Neuronal stem cell (in vitro differentiated cells): Measurements from ENCODE around the gene LHFPL2.

Experiments
- DNase-seq: peaks from one replicate; pipeline ENCODE4 v3.0.0-alpha.2; 2013; ENCODE audit warnings: low spot score
- H2AFZ ChIP-seq: one replicate; pipeline ENCODE4 v1.6.1; 2013; ENCODE audit warnings: mild to moderate bottlenecking, low read length, inconsistent platforms
- H2AK5ac ChIP-seq: 2 replicates; pipeline ENCODE4 v1.6.1; 2013; ENCODE audit warnings: low read depth, mild to moderate bottlenecking, inconsistent platforms, low read length, moderate library complexity, mixed read lengths
- H2BK120ac ChIP-seq: 2 replicates; pipeline ENCODE4 v1.6.1; 2013; ENCODE audit warnings: low read depth, mild to moderate bottlenecking, inconsistent platforms, low read length, moderate library complexity, mixed read lengths
- H2BK12ac ChIP-seq: one replicate; pipeline ENCODE4 v1.6.1; 2013; ENCODE audit warnings: low read length, inconsistent platforms
- H2BK15ac ChIP-seq: 2 replicates; pipeline ENCODE4 v1.6.1; 2013; ENCODE audit warnings: mild to moderate bottlenecking, low read length, inconsistent platforms, mixed read lengths
- H2BK5ac ChIP-seq: one replicate; pipeline ENCODE4 v1.6.1; 2013; ENCODE audit warnings: inconsistent platforms, mild to moderate bottlenecking, low read length, moderate library complexity
- H3K14ac ChIP-seq: one replicate; pipeline ENCODE4 v1.6.1; 2013; ENCODE audit warnings: low read length, inconsistent platforms
- H3K18ac ChIP-seq: 2 replicates; pipeline ENCODE4 v1.6.1; 2013; ENCODE audit warnings: low read length, inconsistent platforms
- H3K23ac ChIP-seq: 2 replicates; pipeline ENCODE4 v1.6.1; 2013; ENCODE audit warnings: low read depth, mild to moderate bottlenecking, mixed read lengths, low read length, inconsistent platforms; ENCODE audit not compliant: poor library complexity
- H3K27ac ChIP-seq: replicated peaks from 3 replicates; pipeline ENCODE4 v1.5.1; 2013; ENCODE audit warnings: low read length, inconsistent platforms
- H3K27me3 ChIP-seq, 3 experiments: 2 replicates each; pipeline ENCODE4 v1.6.1; 2013; ENCODE audit warnings: low read length in 3 of 3, mild to moderate bottlenecking in 2 of 3, inconsistent platforms in 1 of 3, low read depth in 1 of 3, mixed read lengths in 1 of 3, moderate library complexity in 1 of 3; ENCODE audit not compliant: control insufficient read depth in 3 of 3, insufficient read depth in 3 of 3
- H3K36me3 ChIP-seq, 2 donors: replicated peaks in 1 of 2; 2 replicates each; pipeline ENCODE4 v1.6.1; 2013; ENCODE audit warnings: low read length in 2 of 2; ENCODE audit not compliant: control insufficient read depth in 2 of 2, insufficient read depth in 2 of 2
- H3K4ac ChIP-seq: 2 replicates; pipeline ENCODE4 v1.6.1; 2013; ENCODE audit warnings: inconsistent platforms, mild to moderate bottlenecking, low read length, moderate library complexity
- H3K4me1 ChIP-seq, 2 donors: 1 replicate in 1 of 2; 2 replicates in 1 of 2; pipeline ENCODE4 v1.6.1; 2013; ENCODE audit warnings: low read length in 2 of 2, low read depth in 1 of 2; ENCODE audit not compliant: control insufficient read depth in 2 of 2, insufficient read depth in 1 of 2
- H3K4me2 ChIP-seq: one replicate; pipeline ENCODE4 v1.6.1; 2013; ENCODE audit warnings: mild to moderate bottlenecking, low read length, inconsistent platforms; ENCODE audit not compliant: insufficient read depth, poor library complexity, severe bottlenecking
- H3K4me3 ChIP-seq, 2 donors: 2 replicates each; pipeline ENCODE4 v1.5.1; 2013; ENCODE audit warnings: low read length in 2 of 2, mild to moderate bottlenecking in 2 of 2, inconsistent platforms in 1 of 2, moderate library complexity in 1 of 2
- H3K79me1 ChIP-seq: one replicate; pipeline ENCODE4 v1.6.1; 2013; ENCODE audit warnings: low read depth, mild to moderate bottlenecking, inconsistent platforms, low read length, moderate library complexity
- H3K9ac ChIP-seq: one replicate; pipeline ENCODE4 v1.6.1; 2013; ENCODE audit warnings: mild to moderate bottlenecking, low read depth, low read length, inconsistent platforms; ENCODE audit not compliant: poor library complexity
- H3K9me3 ChIP-seq, 2 donors: replicated peaks in 1 of 2; 2 replicates each; pipeline versions ENCODE3 to v1.6.1; 2013; ENCODE audit warnings: low read length in 2 of 2, mild to moderate bottlenecking in 2 of 2, inconsistent platforms in 1 of 2, low read depth in 1 of 2, mixed read lengths in 1 of 2, moderate library complexity in 1 of 2; ENCODE audit not compliant: control insufficient read depth in 2 of 2, insufficient read depth in 1 of 2
- H4K8ac ChIP-seq: one replicate; pipeline ENCODE4 v1.6.1; 2013; ENCODE audit warnings: low read depth, mild to moderate bottlenecking, inconsistent platforms, low read length, moderate library complexity
- H4K91ac ChIP-seq: one replicate; pipeline ENCODE4 v1.6.1; 2013; ENCODE audit warnings: low read length, low read depth, mild to moderate bottlenecking, inconsistent platforms; ENCODE audit not compliant: poor library complexity
- WGBS, 2 donors: extraction: QIAGEN DNeasy Blood & Tissue Kit; methylation state at CpG; one replicate each; pipeline ENCODE4 v1.1.7; 2013; ENCODE audit warnings: missing lambda C conversion rate in 2 of 2, mixed read lengths in 1 of 2; ENCODE audit not compliant: insufficient read length in 2 of 2, insufficient replicate concordance in 1 of 2; ENCODE audit errors: extremely low coverage in 2 of 2; 5-methylcytosine and 5-hydroxymethylcytosine counted together

The LHFPL2 gene

DNA sequence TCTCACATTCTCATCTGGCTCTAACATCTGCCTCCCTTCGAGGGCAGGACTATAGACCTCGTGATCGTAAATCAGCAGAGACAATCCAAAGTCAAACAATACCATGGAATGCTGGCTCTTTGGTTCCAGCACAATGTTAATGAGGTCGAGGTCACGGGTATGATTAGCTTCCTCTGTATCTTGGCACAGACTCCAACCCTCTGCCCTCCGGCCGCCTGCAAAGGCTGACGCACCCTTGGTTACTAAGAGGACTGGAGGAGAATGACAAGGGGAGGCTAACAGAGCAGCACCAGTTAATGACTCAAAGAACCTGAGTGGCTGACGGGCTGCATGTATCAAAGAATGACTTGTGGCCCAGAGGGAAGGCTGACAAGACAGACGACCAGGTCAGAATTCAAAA lies 10.1 kb downstream of the LHFPL2 start:
- peak; percentile 56 for DNase-seq
- no CpG with 5 or more reads among the region's 10 CpGs for WGBS, 2 donors
- H2BK120ac ChIP-seq = no peak overlapping the region
- no peak overlapping the region for H4K91ac ChIP-seq
- no peak overlapping the region for H3K14ac ChIP-seq
- no peak overlapping the region for H4K8ac ChIP-seq
- peaks cover 18 to 29% of the 10 kb centered on the region in 2 donors for H3K4me1 ChIP-seq
- H2BK15ac ChIP-seq = no peak overlapping the region
- H3K9me3 ChIP-seq = peaks cover 0 to 1% of the 10 kb centered on the region in 2 donors
- H3K27ac ChIP-seq = no peak overlapping the region
- peaks cover 6% of the 10 kb centered on the region for H3K79me1 ChIP-seq
- no peak overlapping the region for H3K4me2 ChIP-seq
- H2BK5ac ChIP-seq = no peak overlapping the region
- peaks cover 0 to 5% of the 10 kb centered on the region in 2 donors for H3K36me3 ChIP-seq
- no peak overlapping the region for H3K4ac ChIP-seq
- no peaks in the 10 kb centered on the region for H3K27me3 ChIP-seq
- no peak overlapping the region for H3K18ac ChIP-seq
- H2BK12ac ChIP-seq = no peak overlapping the region
- H3K23ac ChIP-seq = no peak overlapping the region
- H2AK5ac ChIP-seq = no peak overlapping the region
- no peak overlapping the region for H3K4me3 ChIP-seq
- no peak overlapping the region for H3K9ac ChIP-seq
- H2AFZ ChIP-seq = no peak overlapping the region

- no peak for DNase-seq
- Histone ChIP-seq H3K36me3 (peaks cover 0 to 15% of the 10 kb centered on the region in 2 donors), H3K14ac (no peak overlapping the region), H3K79me1 (peaks cover 6% of the 10 kb centered on the region), H3K4me1 (peaks cover 18 to 29% of the 10 kb centered on the region in 2 donors), H3K18ac (no peak overlapping the region), H3K4me3 (no peak overlapping the region), H3K9me3 (peaks cover 0 to 6% of the 10 kb centered on the region in 2 donors), H3K27ac (no peak overlapping the region), H2AK5ac (no peak overlapping the region), H2BK12ac (no peak overlapping the region), H2BK5ac (no peak overlapping the region), H4K91ac (no peak overlapping the region), H3K4ac (no peak overlapping the region), H3K4me2 (no peak overlapping the region), H4K8ac (no peak overlapping the region), H2AFZ (no peak overlapping the region), H2BK15ac (no peak overlapping the region), H3K23ac (no peak overlapping the region), H3K9ac (no peak overlapping the region), H3K27me3 (no peaks in the 10 kb centered on the region), H2BK120ac (no peak overlapping the region)
- no CpG with 5 or more reads among the region's 5 CpGs for WGBS, 2 donors
Measured at GRCh38 chr5:78637468-78637867, 11.1 kb downstream of the LHFPL2 start.

- Histone ChIP-seq H3K79me1 (peaks cover 6% of the 10 kb centered on the region), H3K18ac (no peak overlapping the region), H3K23ac (no peak overlapping the region), H3K4ac (no peak overlapping the region), H3K4me3 (no peak overlapping the region), H3K27ac (no peak overlapping the region), H2BK120ac (no peak overlapping the region), H2BK5ac (no peak overlapping the region), H2AFZ (no peak overlapping the region), H3K36me3 (peaks cover 0 to 22% of the 10 kb centered on the region in 2 donors), H2BK12ac (no peak overlapping the region), H3K9me3 (peaks cover 0 to 10% of the 10 kb centered on the region in 2 donors), H3K27me3 (no peaks in the 10 kb centered on the region), H3K4me2 (no peak overlapping the region), H4K91ac (no peak overlapping the region), H2BK15ac (no peak overlapping the region), H3K4me1 (peaks cover 18 to 29% of the 10 kb centered on the region in 2 donors), H3K14ac (no peak overlapping the region), H3K9ac (no peak overlapping the region), H2AK5ac (no peak overlapping the region), H4K8ac (no peak overlapping the region)
- DNase-seq = no peak
- no CpG with 5 or more reads among the region's 1 CpG for WGBS, 2 donors
Measured at GRCh38 chr5:78636682-78637081, 11.9 kb downstream of the LHFPL2 start.

- H3K9ac ChIP-seq = no peak overlapping the region
- no peak overlapping the region for H3K18ac ChIP-seq
- no peak overlapping the region for H2BK12ac ChIP-seq
- H2AK5ac ChIP-seq = no peak overlapping the region
- no peak overlapping the region for H4K91ac ChIP-seq
- peaks cover 0 to 10% of the 10 kb centered on the region in 2 donors for H3K9me3 ChIP-seq
- H2BK120ac ChIP-seq = no peak overlapping the region
- peaks cover 6% of the 10 kb centered on the region for H3K79me1 ChIP-seq
- no peak overlapping the region for H2AFZ ChIP-seq
- peaks cover 9 to 13% of the 10 kb centered on the region in 2 donors for H3K4me1 ChIP-seq
- no peak overlapping the region for H3K4ac ChIP-seq
- WGBS, 2 donors = no CpG with 5 or more reads among the region's 3 CpGs
- peaks cover 7 to 43% of the 10 kb centered on the region in 2 donors for H3K36me3 ChIP-seq
- H3K27ac ChIP-seq = no peak overlapping the region
- no peak overlapping the region for H2BK15ac ChIP-seq
- no peak overlapping the region for H2BK5ac ChIP-seq
- no peak overlapping the region for H4K8ac ChIP-seq
- DNase-seq = no peak
- no peak overlapping the region for H3K23ac ChIP-seq
- no peak overlapping the region for H3K14ac ChIP-seq
- no peak overlapping the region for H3K4me3 ChIP-seq
- no peak overlapping the region for H3K4me2 ChIP-seq
- no peaks in the 10 kb centered on the region for H3K27me3 ChIP-seq
Measured at GRCh38 chr5:78634634-78635033, 13.9 kb downstream of the LHFPL2 start.
